ENCODE results near the gene DCC.

DNA sequence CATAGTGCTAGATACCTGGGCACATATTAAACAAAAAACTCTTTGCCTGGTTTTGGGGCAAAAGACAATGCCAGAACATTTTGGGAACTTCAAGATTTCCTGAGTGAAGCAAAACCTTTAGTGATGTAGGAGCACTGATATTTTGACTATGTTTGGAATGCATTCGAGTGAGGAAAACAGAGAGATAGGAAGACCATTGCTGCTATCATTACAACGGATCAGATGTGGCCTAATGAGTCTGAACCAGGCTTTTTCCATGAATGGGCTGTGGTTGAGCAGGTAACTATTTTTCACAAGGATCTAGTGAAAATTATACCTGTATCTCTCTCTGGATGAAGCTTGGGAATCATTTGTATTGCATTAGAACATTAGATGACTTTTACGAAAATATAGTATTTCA lies 562.2 kb downstream of the DCC start:
- TF ChIP-seq, protein P1, sequence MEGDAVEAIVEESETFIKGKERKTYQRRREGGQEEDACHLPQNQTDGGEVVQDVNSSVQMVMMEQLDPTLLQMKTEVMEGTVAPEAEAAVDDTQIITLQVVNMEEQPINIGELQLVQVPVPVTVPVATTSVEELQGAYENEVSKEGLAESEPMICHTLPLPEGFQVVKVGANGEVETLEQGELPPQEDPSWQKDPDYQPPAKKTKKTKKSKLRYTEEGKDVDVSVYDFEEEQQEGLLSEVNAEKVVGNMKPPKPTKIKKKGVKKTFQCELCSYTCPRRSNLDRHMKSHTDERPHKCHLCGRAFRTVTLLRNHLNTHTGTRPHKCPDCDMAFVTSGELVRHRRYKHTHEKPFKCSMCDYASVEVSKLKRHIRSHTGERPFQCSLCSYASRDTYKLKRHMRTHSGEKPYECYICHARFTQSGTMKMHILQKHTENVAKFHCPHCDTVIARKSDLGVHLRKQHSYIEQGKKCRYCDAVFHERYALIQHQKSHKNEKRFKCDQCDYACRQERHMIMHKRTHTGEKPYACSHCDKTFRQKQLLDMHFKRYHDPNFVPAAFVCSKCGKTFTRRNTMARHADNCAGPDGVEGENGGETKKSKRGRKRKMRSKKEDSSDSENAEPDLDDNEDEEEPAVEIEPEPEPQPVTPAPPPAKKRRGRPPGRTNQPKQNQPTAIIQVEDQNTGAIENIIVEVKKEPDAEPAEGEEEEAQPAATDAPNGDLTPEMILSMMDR (IDR thresholded peaks at IDR 0.05; ENCODE audit: low read length): no peak
- no peak for TF ChIP-seq EZH2phosphoT487 (IDR thresholded peaks at IDR 0.05; ENCODE audit: low read length)
- no peak for TF ChIP-seq EZH2 (optimal IDR thresholded peaks at IDR 0.05; ENCODE audit: low read depth, low read length)

All from MM.1S (cell line).